DMS79 (cell line): Measurements from ENCODE around the gene NRAP.

ENCODE experiments used
- DNase-seq: peaks from one replicate; lab custom pipeline; 2025; lab: John Stamatoyannopoulos, UW

NRAP gene

DNA sequence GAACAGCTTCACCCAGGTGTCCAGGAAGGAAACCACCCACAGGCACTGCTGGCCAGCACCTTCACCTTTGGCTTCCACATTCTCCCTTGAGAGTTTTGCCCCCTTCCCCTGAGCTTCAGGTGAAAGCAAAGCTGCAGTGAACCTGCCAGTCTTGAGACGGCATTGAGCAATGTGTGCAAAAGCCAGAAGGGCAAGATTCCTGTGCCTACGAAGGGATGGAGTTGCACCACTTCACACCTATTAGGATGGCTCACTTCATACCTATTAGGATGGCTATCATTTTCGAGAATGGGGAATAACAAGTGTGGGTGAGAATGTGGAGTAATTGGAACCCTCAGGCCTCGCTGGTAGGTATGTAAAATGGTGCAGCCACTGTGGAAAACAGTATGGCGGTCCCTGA is 103.8 kb downstream of the NRAP start:
- DNase-seq, result no peak

DNA sequence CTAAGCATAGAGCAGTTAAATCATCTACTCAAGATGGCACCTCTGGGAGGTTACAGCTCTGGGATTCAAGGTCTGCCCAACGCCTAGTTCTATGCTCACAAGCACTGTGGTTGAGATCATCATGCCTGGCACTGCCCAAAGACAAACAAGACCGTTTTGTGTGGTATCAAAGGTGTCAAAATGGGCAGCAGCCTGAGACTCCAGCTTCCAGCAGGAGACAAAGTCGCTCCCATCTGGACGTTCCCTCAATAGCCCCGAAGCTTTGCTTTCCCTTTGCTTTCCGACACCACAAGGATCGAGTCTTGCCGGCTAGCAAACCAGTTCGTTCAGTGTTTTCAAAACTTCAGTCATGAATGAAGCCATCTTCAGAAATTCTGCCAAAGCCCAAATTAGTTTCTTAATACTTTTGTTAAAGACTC is 105.9 kb downstream of the NRAP start:
- DNase-seq, result no peak

GRCh38 chr10:113557424-113557862 is 106.4 kb downstream of the NRAP start:
- no peak for DNase-seq

DNA sequence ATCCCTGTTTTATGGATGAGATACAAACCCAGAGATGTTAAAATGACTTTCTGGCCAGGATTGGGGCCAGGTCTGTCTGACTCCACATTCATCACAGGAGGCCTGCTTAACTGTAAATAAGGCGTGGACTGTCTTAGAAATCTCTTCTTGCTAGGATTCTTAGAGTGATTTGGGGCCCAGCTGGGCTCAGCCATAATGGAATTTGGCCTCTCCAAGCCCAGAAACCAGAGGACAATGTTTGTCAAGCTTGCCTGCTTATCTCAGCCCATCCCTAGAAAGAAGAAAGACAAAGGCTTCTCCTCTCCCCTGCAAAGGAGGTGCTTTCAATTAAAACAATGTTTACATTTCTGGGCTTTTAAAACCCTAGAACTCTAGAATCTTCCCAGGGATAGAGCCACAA is 108.1 kb downstream of the NRAP start:
- no peak for DNase-seq

- no peak for DNase-seq
Observed at GRCh38 chr10:113555245-113555644, 108.6 kb downstream of the NRAP start.

- no peak for DNase-seq
Observed at GRCh38 chr10:113554214-113554613, 109.6 kb downstream of the NRAP start.

- DNase-seq, result no peak
Observed at GRCh38 chr10:113553149-113553548, 110.7 kb downstream of the NRAP start.

DNA sequence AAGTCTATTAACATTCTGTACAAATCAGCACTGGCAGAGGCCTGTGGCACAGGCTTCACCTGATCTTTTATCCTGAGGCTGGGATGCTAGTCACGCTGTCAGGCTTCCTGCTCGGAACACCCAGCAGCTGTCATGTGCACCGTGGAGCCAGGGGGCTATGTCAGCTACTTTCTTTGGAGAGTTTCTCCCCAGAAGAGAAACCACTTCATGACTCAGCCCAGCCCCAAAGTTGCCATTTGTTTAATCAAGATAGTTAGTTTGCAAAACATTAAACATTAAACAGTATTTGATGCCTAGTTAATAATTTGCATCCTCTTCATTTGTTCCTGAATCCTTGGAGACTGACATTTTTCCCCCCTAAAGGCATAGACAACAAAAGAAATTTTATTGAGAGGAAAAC is 111.1 kb downstream of the NRAP start, which contains the start of gene HABP2:
Gene HABP2, plus strand, starts transcription at position 353 of the 400 bp plus-strand sequence. CDS start 69 bp downstream, outside the sequence.
- DNase-seq, result no peak

GRCh38 chr10:113552014-113552413 is 111.8 kb downstream of the NRAP start:
- no peak for DNase-seq

GRCh38 chr10:113550365-113550764 is 113.5 kb downstream of the NRAP start:
- DNase-seq, result no peak

DNA sequence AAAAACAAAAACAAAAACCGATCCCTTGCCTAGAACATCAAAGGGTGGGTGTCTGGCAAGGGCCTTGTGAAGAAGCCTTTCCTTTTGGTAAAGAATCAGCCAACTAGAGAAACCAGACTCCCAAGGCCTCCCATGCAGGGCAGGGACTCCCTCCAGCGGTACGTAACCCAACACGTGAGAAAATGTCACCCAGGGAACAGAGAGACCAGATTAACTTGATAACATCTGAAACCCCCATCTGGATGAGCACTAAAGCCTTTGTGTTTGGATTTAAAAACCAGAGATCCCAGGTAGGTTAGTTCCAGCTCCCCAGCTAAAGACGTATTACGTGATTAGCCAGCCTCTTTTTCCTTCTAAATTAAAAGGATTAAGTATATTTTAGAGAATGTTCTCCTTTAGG is 114.0 kb downstream of the NRAP start:
- no peak for DNase-seq

- no peak for DNase-seq
Observed at GRCh38 chr10:113547426-113547825, 116.4 kb downstream of the NRAP start.

DNA sequence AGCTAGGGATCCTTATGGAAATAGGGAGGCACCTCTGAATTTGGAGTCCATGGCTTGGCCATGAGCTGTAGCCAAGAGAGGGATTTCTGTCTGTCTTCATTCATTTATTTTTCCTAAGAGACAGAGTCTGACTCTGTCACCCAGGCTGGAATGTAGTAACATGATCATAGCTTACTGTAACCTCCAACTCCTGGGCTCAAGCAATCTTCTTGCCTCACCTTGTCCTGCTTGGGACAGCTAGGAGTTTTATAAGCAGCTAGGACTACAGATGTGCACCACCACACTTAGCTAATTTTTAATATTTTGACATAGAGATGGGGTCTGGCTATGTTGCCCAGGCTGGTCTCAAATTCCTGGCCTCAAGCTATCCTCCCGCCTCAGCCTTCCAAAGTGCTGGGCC is 119.4 kb downstream of the NRAP start:
- no peak for DNase-seq

DNA sequence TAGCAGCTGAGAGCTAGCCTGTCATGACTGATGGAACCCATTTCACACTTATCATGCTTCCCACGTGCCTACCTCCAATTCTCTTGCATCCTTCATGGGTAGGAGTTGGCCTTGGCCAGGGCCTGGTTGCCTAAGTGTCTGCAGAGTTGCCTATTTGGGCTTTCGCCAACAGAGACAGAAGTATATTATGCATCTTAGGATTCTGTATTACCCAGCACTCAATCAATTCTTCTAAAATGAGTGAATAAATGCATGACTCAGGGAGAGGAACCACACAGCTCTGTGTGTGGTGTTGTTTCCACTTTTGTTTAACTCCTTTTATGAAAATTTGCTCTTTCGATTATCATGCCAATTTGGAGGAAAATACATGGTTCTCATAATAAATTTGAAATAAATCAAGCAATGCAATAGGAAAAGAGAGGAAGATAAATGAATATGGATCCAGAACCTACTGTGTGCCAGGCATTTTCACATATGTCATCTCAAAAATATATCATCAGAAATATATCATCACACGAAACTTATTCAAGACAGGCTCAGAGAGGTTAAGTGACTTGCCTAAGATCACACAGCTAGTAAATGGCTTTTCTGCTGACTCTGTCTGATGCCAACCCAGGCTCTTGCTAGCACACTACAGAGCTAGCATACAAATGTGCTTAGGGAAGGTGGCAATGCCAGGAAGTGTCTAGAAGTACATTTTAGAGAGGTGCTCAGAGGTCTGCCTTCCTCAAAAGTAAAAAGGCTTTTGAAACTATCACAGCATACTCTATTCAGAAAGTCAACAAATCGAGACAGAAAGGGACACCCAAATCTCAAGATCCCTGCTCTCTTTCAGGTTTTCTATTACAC is 120.5 kb downstream of the NRAP start:
- no peak for DNase-seq

- no peak for DNase-seq
Observed at GRCh38 chr10:113541549-113541927, 122.3 kb downstream of the NRAP start.

GRCh38 chr10:113540845-113541548 is 122.8 kb downstream of the NRAP start:
- DNase-seq, result no peak

GRCh38 chr10:113539789-113540188 is 124.1 kb downstream of the NRAP start:
- DNase-seq, result no peak
